ENCODE measurements around the gene TAOK1.
A peak's percentile ranks its signal among the peaks of the same experiment; 100 is the strongest.

Gene TAOK1

GRCh38 chr17:29376667-29377270, 13.4 kb upstream of the TAOK1 start (continued):
- TF ChIP-seq ZNF18 (tag by site-specific recombination; IDR thresholded peaks at IDR 0.05): no peak
- peak; percentile 57; the same call in 1 of the 2 replicates for TF ChIP-seq ZNF341 (tag by site-specific recombination; IDR thresholded peaks at IDR 0.05; ENCODE audit: low read depth)
- no peak for TF ChIP-seq ZNF768 (tag by site-specific recombination; IDR thresholded peaks at IDR 0.05)
- no peak for TF ChIP-seq ZNF416 (tag by site-specific recombination; IDR thresholded peaks at IDR 0.05)
- no peak for TF ChIP-seq PRDM4 (tag by site-specific recombination; IDR thresholded peaks at IDR 0.05)
- TF ChIP-seq ZFP69B (tag by site-specific recombination; IDR thresholded peaks at IDR 0.05): no peak
- TF ChIP-seq YY1 (tag by site-specific recombination; IDR thresholded peaks at IDR 0.05): no peak
- TF ChIP-seq ZIC2 (tag by site-specific recombination; IDR thresholded peaks at IDR 0.05): no peak
- TF ChIP-seq ZBTB20 (tag by site-specific recombination; IDR thresholded peaks at IDR 0.05): peak; percentile 34; the same call in 1 of the 2 replicates
- TF ChIP-seq ZNF645 (tag by site-specific recombination; IDR thresholded peaks at IDR 0.05): no peak
- no peak for TF ChIP-seq SCRT1 (tag by site-specific recombination; IDR thresholded peaks at IDR 0.05; ENCODE audit: borderline replicate concordance)
- TF ChIP-seq KLF10 (tag by site-specific recombination; IDR thresholded peaks at IDR 0.05): no peak
- TF ChIP-seq ZNF580 (tag by site-specific recombination; IDR thresholded peaks at IDR 0.05): no peak
- no peak for TF ChIP-seq ZSCAN18 (tag by site-specific recombination; IDR thresholded peaks at IDR 0.05)
- no peak for TF ChIP-seq ZNF155 (tag by site-specific recombination; IDR thresholded peaks at IDR 0.05)
- TF ChIP-seq ZNF654 (tag by site-specific recombination; IDR thresholded peaks at IDR 0.05; ENCODE audit: low read depth): no peak
- TF ChIP-seq ZNF221 (tag by site-specific recombination; IDR thresholded peaks at IDR 0.05; ENCODE audit: borderline replicate concordance): no peak
- TF ChIP-seq ZBTB6 (tag by site-specific recombination; IDR thresholded peaks at IDR 0.05): peak; percentile 82
- TF ChIP-seq ZNF426 (tag by site-specific recombination; IDR thresholded peaks at IDR 0.05): no peak
- no peak for TF ChIP-seq ZNF639 (tag by site-specific recombination; IDR thresholded peaks at IDR 0.05)
- no peak for TF ChIP-seq SALL2 (tag by site-specific recombination; IDR thresholded peaks at IDR 0.05; ENCODE audit: borderline replicate concordance)
- TF ChIP-seq EGR2 (tag by site-specific recombination; IDR thresholded peaks at IDR 0.05; ENCODE audit: low read depth): no peak
- TF ChIP-seq ZNF621 (tag by site-specific recombination; IDR thresholded peaks at IDR 0.05): no peak
- TF ChIP-seq ZNF626 (tag by site-specific recombination; IDR thresholded peaks at IDR 0.05): no peak
- TF ChIP-seq SP2 (tag by site-specific recombination; IDR thresholded peaks at IDR 0.05): no peak
- no peak for TF ChIP-seq ZNF433 (tag by site-specific recombination; IDR thresholded peaks at IDR 0.05; ENCODE audit: low read depth)
- TF ChIP-seq ZNF555 (tag by site-specific recombination; conservative IDR thresholded peaks at IDR 0.05): no peak

Data from HEK293 (cell line).